ENCODE data around the gene DYTN.
"Not testable (repeated sequence)": the region's sequence is repeated elsewhere in the genome, so short reads cannot be mapped to it uniquely, and the experiment has no call there.

DYTN gene, protein sequence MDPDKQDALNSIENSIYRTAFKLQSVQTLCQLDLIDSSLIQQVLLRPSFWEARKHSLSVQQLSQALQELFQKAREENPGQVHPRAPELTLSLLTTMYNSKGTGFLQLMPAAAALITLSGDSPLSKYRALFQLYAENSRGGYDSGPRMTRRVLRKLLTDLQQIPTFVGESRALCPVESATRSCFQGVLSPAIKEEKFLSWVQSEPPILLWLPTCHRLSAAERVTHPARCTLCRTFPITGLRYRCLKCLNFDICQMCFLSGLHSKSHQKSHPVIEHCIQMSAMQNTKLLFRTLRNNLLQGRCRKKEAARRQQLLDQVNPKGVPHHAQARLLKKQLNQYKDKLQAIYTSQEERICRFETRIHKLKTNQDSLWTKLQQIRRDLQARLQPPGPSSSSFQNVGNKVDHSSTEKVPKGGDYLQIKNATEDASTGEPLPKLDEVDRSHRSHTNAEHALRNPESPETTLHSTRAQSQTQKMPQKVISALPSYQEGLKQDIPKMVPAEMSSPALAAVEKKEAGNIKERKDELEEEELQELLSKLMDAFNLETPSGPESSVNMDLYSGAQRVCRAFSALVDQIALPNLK

GRCh38 chr2:206718296-206718695, at the start of gene DYTN:
Gene DYTN (minus strand): TSS chr2:206718396. CDS start chr2:206718279, 117 bp downstream.
- no peak for DNase-seq (ENCODE audit: low read depth)

GRCh38 chr2:206766057-206766930, 48.1 kb upstream of the DYTN start:
- no peak for DNase-seq (ENCODE audit: low read depth)

GRCh38 chr2:206765242-206766056, 47.3 kb upstream of the DYTN start, which contains the start of the genes FASTKD2 and MDH1B:
Gene FASTKD2 (plus strand): TSS chr2:206765606. CDS start chr2:206766694, 1,088 bp downstream.
Gene MDH1B (minus strand): TSS chr2:206765328. CDS start chr2:206765271, 57 bp downstream.
- peak; percentile 95 for DNase-seq (ENCODE audit: low read depth)

- no peak for DNase-seq (ENCODE audit: low read depth)
These were observed 46.6 kb upstream of the DYTN start for GRCh38 chr2:206764673-206765241.

DNA sequence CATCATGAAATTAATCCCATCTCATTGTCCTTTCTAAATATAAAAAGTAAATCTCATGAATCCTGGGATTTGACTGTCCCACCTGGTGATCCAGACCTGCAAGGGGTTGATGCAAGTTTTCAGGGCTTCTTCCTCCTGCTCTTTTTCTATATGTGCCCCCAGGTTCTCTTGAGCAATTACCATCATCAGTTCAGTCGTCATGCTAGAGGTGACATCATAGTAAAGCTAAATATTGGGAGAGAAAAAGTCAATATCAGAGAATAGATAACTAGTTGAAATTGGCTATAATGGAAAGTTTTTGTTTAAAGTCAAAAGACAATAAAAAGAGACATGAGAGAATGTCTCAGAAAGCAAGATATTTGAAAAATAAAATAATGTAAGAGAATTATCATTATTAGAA, 38.6 kb upstream of the DYTN start:
- DNase-seq (ENCODE audit: low read depth) = no peak

DNA sequence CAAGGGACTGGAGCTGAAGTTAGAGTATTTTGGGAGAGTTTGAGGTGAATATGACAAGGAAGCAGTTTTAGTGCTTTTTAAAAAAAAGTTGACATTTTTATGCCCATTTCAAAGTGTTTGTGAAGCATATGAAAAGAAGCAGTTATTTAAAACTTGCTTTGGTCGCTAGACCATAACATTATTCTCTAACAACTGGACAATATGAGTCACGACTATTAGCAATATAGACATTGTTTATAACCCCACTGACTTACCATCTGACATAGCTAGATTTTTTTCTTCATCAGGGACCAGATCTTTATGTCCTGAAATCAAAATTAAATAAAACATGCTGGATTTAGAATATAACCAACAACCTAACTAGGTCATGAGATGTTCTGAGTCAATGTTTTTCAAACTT, 22.6 kb upstream of the DYTN start:
- no peak for DNase-seq (ENCODE audit: low read depth)

DNA sequence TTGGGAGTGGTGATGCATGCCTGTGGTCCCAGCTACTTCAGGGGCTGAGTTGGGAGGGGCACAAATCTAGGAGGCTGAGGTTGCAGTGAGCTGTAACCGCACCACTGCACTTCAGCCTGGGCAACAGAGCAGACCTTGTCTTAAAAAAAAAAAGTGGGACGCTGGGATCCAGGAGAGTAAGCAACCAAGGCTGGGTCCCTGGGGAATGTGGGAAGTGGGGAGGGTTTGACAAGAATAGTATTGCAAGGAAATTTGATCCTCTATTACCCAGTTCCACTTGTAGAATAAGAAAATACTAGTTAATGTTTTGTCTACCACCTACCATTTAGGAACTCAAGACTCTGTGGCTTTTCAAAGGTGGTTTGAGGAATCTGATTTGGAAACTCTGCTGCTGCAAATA, 21.1 kb upstream of the DYTN start:
- no peak for DNase-seq (ENCODE audit: low read depth)

- no peak for DNase-seq (ENCODE audit: low read depth)
These were observed 18.7 kb upstream of the DYTN start for GRCh38 chr2:206736935-206737334.

- DNase-seq (ENCODE audit: low read depth) = no peak
These were observed 15.1 kb upstream of the DYTN start for GRCh38 chr2:206733341-206733740.

- DNase-seq (ENCODE audit: low read depth) = no peak
These were observed 10.3 kb upstream of the DYTN start for GRCh38 chr2:206728277-206729199.

- DNase-seq (ENCODE audit: low read depth) = no peak
These were observed 9.1 kb upstream of the DYTN start for GRCh38 chr2:206727287-206727686.

DNA sequence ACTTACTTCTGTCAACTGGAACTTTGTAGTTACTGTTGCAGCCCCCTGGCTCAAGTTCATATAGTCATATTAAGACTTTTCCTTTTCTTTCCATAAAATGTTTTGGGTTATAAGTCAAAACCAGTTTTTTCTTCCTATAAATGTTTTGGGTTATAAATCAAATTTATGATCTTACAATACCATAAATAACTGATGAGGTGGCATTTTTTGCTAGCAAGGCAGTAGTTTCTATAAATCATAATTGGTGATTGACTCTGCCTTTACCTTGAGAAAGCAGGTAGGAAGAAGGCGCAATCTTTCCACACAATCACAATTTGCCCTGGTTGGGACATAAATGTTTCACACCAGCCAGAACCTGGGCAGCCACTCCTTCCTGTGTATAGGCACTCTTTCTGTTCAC, 5.1 kb upstream of the DYTN start:
- no peak for DNase-seq (ENCODE audit: low read depth)

GRCh38 chr2:206721256-206721920, 3.2 kb upstream of the DYTN start:
- DNase-seq (ENCODE audit: low read depth) = no peak

DNA sequence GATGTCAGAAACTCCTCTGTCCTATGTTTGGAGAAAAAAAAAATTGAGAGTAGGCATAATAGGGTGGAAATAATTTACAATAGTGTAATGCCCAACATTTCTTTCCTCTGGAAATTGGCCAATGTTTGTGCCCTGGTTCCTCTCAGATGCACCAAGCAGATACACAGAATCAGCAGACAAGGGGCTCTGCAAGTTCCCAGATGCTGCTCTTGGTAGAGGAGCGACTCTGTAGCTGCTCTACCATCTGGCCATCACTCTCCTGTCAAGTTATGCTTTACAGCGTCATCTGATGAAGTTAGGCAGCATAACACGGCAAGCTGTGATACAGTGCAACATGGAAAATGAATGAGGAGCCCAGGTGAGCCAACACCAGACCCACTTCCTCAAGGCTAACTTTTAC, 1.6 kb downstream of the DYTN start:
- DNase-seq (ENCODE audit: low read depth) = no peak

GRCh38 chr2:206715183-206715582, 3.0 kb downstream of the DYTN start:
- not testable (repeated sequence) for DNase-seq (ENCODE audit: low read depth)

DNA sequence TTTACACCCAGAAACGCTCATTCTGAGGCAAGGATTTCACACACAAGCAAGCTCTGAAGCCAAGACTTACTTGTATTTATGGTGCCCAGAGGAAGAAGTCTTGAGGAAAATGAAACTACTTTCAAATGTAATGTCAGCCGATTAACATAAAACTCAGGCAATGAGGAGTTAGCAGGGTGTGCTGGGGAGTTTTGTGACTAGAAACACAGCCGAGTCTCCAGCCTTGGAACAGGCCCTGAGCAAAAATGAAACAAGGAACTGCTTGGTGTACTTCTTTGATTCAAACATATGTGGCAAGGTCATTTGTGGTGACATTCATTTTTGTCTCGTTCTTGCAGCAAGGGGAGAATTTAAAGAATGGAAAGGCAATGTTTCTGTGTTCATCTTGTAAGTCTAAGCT, 4.5 kb downstream of the DYTN start:
- no peak for DNase-seq (ENCODE audit: low read depth)

DNA sequence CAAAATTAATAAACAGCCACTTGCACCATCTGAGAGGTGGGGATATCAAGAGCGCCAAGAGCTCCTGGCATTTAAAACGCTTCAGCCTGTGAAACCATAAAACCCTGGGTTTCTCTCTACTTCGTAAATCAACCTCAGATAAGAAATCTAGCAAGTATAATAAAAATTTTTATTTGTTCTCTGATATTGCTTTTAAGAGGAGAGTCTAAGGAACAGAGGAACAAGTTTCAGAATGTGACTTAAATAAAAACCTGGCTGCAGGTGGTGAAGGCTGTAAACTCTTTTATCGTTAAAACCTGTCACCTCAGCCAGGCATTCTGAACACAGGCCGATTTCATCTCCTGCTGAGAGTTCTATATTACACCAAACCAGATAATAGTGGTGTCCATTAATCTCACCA, 9.9 kb downstream of the DYTN start:
- no peak for DNase-seq (ENCODE audit: low read depth)

DNA sequence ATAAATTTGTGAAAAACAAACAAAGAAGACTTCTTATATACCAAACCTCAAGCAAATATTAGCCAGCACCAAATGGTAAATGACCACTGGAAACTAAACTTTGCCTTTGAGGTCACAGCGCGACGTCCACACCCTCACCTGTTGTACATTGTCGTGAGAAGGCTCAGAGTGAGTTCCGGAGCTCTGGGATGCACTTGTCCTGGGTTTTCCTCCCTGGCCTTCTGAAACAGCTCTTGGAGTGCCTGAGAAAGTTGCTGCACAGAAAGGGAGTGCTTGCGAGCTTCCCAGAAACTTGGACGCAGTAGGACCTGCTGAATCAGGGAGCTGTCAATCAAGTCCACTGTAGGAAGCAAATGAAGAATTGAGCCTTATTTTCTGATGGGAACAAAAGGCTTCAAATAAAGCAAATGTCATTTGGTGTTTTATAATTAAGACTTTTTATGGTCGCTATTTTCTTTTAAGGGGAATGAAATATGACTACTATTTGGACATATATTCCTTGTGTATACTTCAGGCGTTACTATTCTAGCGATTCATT, 11.0 kb downstream of the DYTN start:
- DNase-seq (ENCODE audit: low read depth) = no peak

DNA sequence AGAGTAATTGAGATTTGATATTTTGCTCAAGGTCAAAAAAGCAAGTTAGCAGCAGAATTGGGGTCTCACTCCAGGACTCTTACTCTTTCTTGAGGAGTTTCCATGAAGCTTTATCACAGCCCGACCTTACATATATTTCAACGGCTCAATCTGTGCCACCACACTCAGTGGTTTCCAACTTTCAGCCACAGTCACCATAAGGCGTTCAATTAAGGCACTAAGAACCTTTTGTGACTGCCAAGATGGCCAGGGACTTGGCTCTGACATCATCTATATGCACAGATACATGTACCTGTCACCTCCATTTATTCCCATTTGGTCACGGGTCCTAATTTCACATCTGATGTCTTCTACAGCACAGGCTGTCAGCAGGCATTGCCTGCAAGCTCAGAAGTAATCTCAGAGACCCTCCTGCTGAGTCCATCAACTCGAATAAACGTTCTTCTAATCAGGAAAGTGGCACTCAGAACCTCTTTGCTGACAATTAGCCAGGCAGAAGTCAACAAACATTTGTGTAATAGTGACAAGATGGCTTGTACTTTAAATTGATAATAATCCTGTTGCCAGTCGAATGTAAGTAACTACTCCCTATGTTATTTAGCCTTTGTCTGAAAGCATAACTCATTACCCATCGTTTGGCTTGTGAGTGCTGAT, 16.1 kb downstream of the DYTN start:
- DNase-seq (ENCODE audit: low read depth) = no peak

Measured in fibroblast of gingiva (primary cell).